Hepatocyte (in vitro differentiated cells): Measurements from ENCODE around the gene RER1.

Source experiments
- CTCF ChIP-seq: fragments of 200-600 bp; sonication (generic); IDR thresholded peaks from 2 replicates; pipeline ENCODE4 v1.5.1; 2016; ENCODE audit warnings: antibody characterized with exemption, mild to moderate bottlenecking; ENCODE audit not compliant: poor library complexity
- EZH2phosphoT487 ChIP-seq: fragments of 200-600 bp; sonication (generic); IDR thresholded peaks from one replicate; pipeline ENCODE4 v1.6.1; 2018; ENCODE audit warnings: antibody characterized with exemption, mild to moderate bottlenecking, low read depth, moderate library complexity; ENCODE audit not compliant: unreplicated experiment, severe bottlenecking

- TF ChIP-seq CTCF = no peak
- no peak for TF ChIP-seq EZH2phosphoT487
Measured at GRCh38 chr1:2396476-2396875, 4.8 kb downstream of the RER1 start.
